Suprapubic skin (tissue), 4 donors: ENCODE data around the gene IL22RA2. TPM values are rescaled to one million over a fixed set of nuclear protein-coding genes. Genes with fewer than 3 reads are reported as not detected.
A peak's percentile ranks its signal among the peaks of the same experiment; 100 is the strongest.

Experiments used
- DNase-seq, 2 donors: peaks; one replicate each; pipeline ENCODE4 v3.0.0-alpha.2; 2019; ENCODE audit warnings: low spot score in 2 of 2
- H3K27ac ChIP-seq: fragments of 200-600 bp; sonication (generic); one replicate; pipeline ENCODE4 v1.5.1; 2019
- H3K27me3 ChIP-seq: fragments of 200-600 bp; sonication (generic); one replicate; pipeline ENCODE4 v1.5.1; 2019
- H3K36me3 ChIP-seq: fragments of 200-600 bp; sonication (generic); one replicate; pipeline ENCODE4 v1.5.1; 2019
- H3K4me1 ChIP-seq: fragments of 200-600 bp; sonication (generic); one replicate; pipeline ENCODE4 v1.5.1; 2019
- H3K4me3 ChIP-seq: fragments of 200-600 bp; sonication (generic); one replicate; pipeline ENCODE4 v1.5.1; 2019; ENCODE audit warnings: mild to moderate bottlenecking
- H3K9me3 ChIP-seq: fragments of 200-600 bp; sonication (generic); one replicate; pipeline ENCODE4 v1.5.1; 2019
- CTCF ChIP-seq, 2 donors: fragments of 200-600 bp in 1 of 2; fragments of 450-650 bp in 1 of 2; sonication (generic) in 1 of 2; IDR thresholded peaks; one replicate each; pipeline ENCODE4 v1.5.1; 2016 to 2019; ENCODE audit warnings: antibody characterized with exemption in 2 of 2, mild to moderate bottlenecking in 1 of 2, moderate library complexity in 1 of 2
- EP300 ChIP-seq: sonication (generic); formaldehyde crosslinking; IDR thresholded peaks from one replicate; pipeline ENCODE4 v1.6.1; 2017; ENCODE audit warnings: antibody characterized with exemption
- POLR2A ChIP-seq, 2 donors: fragments of 450-650 bp; IDR thresholded peaks; one replicate each; pipeline ENCODE4 v1.6.1; 2017; ENCODE audit warnings: antibody characterized with exemption in 2 of 2, mild to moderate bottlenecking in 2 of 2, moderate library complexity in 2 of 2
- POLR2AphosphoS5 ChIP-seq, 3 donors: sonication (generic); formaldehyde crosslinking; IDR thresholded peaks; one replicate each; pipeline ENCODE4 v1.6.1; 2017; ENCODE audit warnings: antibody characterized with exemption in 3 of 3
- WGBS: methylation state at CpG from one replicate; pipeline ENCODE4 v1.1.5; 2018; 5-methylcytosine and 5-hydroxymethylcytosine counted together
- total RNA-seq, 4 donors: library from RNA; depleted of rRNA; stranded (reverse); fragments of >200 nt; gene quantifications; one replicate each; pipeline ENCODE4 v1.1.0, GENCODE V29; 2016

The IL22RA2 gene
- total RNA-seq, 4 donors from 2014 or later: 0.26 to 0.56 TPM; not detected in 2

- no peaks in the 10 kb centered on the region for H3K36me3 ChIP-seq
- TF ChIP-seq POLR2AphosphoS5 (IDR thresholded peaks at IDR 0.05): no peak
- TF ChIP-seq EP300: no peak
- no peak for TF ChIP-seq POLR2A (IDR thresholded peaks at IDR 0.05)
- TF ChIP-seq CTCF (IDR thresholded peaks at IDR 0.05): no peak
- no peak overlapping the region for H3K4me3 ChIP-seq
- no peaks in the 10 kb centered on the region for H3K27me3 ChIP-seq
- DNase-seq: no peak
- H3K9me3 ChIP-seq: no peaks in the 10 kb centered on the region
- H3K4me1 ChIP-seq: peaks cover 28% of the 10 kb centered on the region
- H3K27ac ChIP-seq: no peak overlapping the region
These were observed 70.5 kb downstream of the IL22RA2 start for GRCh38 chr6:137102851-137103492.

- Histone ChIP-seq H3K9me3 (no peaks in the 10 kb centered on the region), H3K4me1 (peaks cover 28% of the 10 kb centered on the region), H3K4me3 (no peak overlapping the region), H3K27ac (no peak overlapping the region), H3K27me3 (no peaks in the 10 kb centered on the region), H3K36me3 (no peaks in the 10 kb centered on the region)
- TF ChIP-seq EP300 (no peak), POLR2A (IDR thresholded peaks at IDR 0.05) (no peak), POLR2AphosphoS5 (IDR thresholded peaks at IDR 0.05) (no peak), CTCF (IDR thresholded peaks at IDR 0.05) (no peak)
- 93% methylated on average over 3 of the region's 3 CpGs for WGBS
- no peak for DNase-seq
These were observed 71.2 kb downstream of the IL22RA2 start for GRCh38 chr6:137102050-137102848.

- Histone ChIP-seq H3K27ac (peak overlapping the region; percentile 27), H3K4me3 (no peak overlapping the region), H3K4me1 (peaks cover 10% of the 10 kb centered on the region), H3K27me3 (no peaks in the 10 kb centered on the region), H3K9me3 (no peaks in the 10 kb centered on the region), H3K36me3 (no peaks in the 10 kb centered on the region)
- WGBS: 61% methylated on average over 8 of the region's 8 CpGs
- TF ChIP-seq EP300 (no peak), POLR2A (IDR thresholded peaks at IDR 0.05) (no peak), CTCF (IDR thresholded peaks at IDR 0.05) (no peak), POLR2AphosphoS5 (IDR thresholded peaks at IDR 0.05) (no peak)
- no peak for DNase-seq
These were observed 73.6 kb downstream of the IL22RA2 start for GRCh38 chr6:137099689-137100403.

GRCh38 chr6:137097526-137097925 lies 75.9 kb downstream of the IL22RA2 start:
- Histone ChIP-seq H3K4me1 (peaks cover 13% of the 10 kb centered on the region), H3K9me3 (no peaks in the 10 kb centered on the region), H3K4me3 (no peak overlapping the region), H3K27ac (no peak overlapping the region), H3K36me3 (no peaks in the 10 kb centered on the region), H3K27me3 (no peaks in the 10 kb centered on the region)
- 75% methylated on average over 3 of the region's 3 CpGs for WGBS
- no peak for TF ChIP-seq EP300
- no peak for TF ChIP-seq POLR2A (IDR thresholded peaks at IDR 0.05)
- TF ChIP-seq CTCF (IDR thresholded peaks at IDR 0.05): no peak
- no peak for TF ChIP-seq POLR2AphosphoS5 (IDR thresholded peaks at IDR 0.05)
- no peak for DNase-seq

- no peak for TF ChIP-seq POLR2AphosphoS5 (IDR thresholded peaks at IDR 0.05)
- TF ChIP-seq CTCF (IDR thresholded peaks at IDR 0.05): no peak
- no peak for TF ChIP-seq EP300
- no peak for TF ChIP-seq POLR2A (IDR thresholded peaks at IDR 0.05)
- no peak for DNase-seq
- H3K36me3 ChIP-seq: no peaks in the 10 kb centered on the region
- H3K27me3 ChIP-seq: no peaks in the 10 kb centered on the region
- H3K4me1 ChIP-seq: peaks cover 8% of the 10 kb centered on the region
- no peaks in the 10 kb centered on the region for H3K9me3 ChIP-seq
- no peak overlapping the region for H3K4me3 ChIP-seq
- H3K27ac ChIP-seq: no peak overlapping the region
These were observed 76.4 kb downstream of the IL22RA2 start for GRCh38 chr6:137097057-137097456.
